NCI-H2081 (cell line): ENCODE data around the gene ESPN.
A peak's percentile ranks its signal among the peaks of the same experiment; 100 is the strongest.
"Not testable (repeated sequence)": the region's sequence is repeated elsewhere in the genome, so short reads cannot be mapped to it uniquely, and the experiment has no call there.

Source experiments
- DNase-seq, 2 experiments: peaks; one replicate each; lab custom pipeline; 2025; lab: John Stamatoyannopoulos, UW

Gene ESPN

GRCh38 chr1:6427441-6428390 is 3.1 kb downstream of the ESPN start:
- DNase-seq, result peak; percentile 34 to 76

- DNase-seq, result not testable (repeated sequence)
These were observed 3.9 kb downstream of the ESPN start for GRCh38 chr1:6428453-6428852.

GRCh38 chr1:6429660-6430411 is 5.3 kb downstream of the ESPN start:
- DNase-seq, result not testable (repeated sequence)

GRCh38 chr1:6431645-6432579 is 7.3 kb downstream of the ESPN start:
- not testable (repeated sequence) for DNase-seq

- no peak for DNase-seq
These were observed 9.6 kb downstream of the ESPN start for GRCh38 chr1:6434186-6434585.

GRCh38 chr1:6435129-6435528 is 10.6 kb downstream of the ESPN start:
- DNase-seq, result no peak

GRCh38 chr1:6435547-6435946 is 11.0 kb downstream of the ESPN start:
- no peak for DNase-seq

- not testable (repeated sequence) for DNase-seq
These were observed 11.7 kb downstream of the ESPN start for GRCh38 chr1:6436277-6436676.

- DNase-seq, result peak; percentile 39 to 77
These were observed 12.6 kb downstream of the ESPN start for GRCh38 chr1:6437012-6437700.

- peak; percentile 65 to 74 for DNase-seq
These were observed 13.5 kb downstream of the ESPN start for GRCh38 chr1:6438047-6438525.

- peak; percentile 31 to 46 for DNase-seq
These were observed 15.9 kb downstream of the ESPN start for GRCh38 chr1:6440198-6441126.

- DNase-seq, result no peak
These were observed 17.0 kb downstream of the ESPN start for GRCh38 chr1:6441586-6441985.

GRCh38 chr1:6443339-6444115 is 19.0 kb downstream of the ESPN start:
- peak; percentile 33 to 43 for DNase-seq

- DNase-seq, result no peak
These were observed 19.8 kb downstream of the ESPN start for GRCh38 chr1:6444377-6444776.

GRCh38 chr1:6445062-6445763 is 20.6 kb downstream of the ESPN start:
- DNase-seq, result no peak

GRCh38 chr1:6445929-6446328 is 21.4 kb downstream of the ESPN start:
- not testable (repeated sequence) for DNase-seq

- no peak for DNase-seq
These were observed 22.1 kb downstream of the ESPN start for GRCh38 chr1:6446665-6447015.

- DNase-seq, result no peak
These were observed 22.6 kb downstream of the ESPN start for GRCh38 chr1:6447016-6447817.
